Stimulated activated CD4-positive, alpha-beta T cell treated with anti-CD3 and anti-CD28 coated beads, Interleukin-12 subunit alpha, Interleukin-12 subunit beta, amount 100 ng/mL, for 4 hours (primary cell): ENCODE results near the gene KAT2B.

Experiments
- DNase-seq: peaks from one replicate; pipeline ENCODE4 v3.0.0-alpha.2; 2020

Gene KAT2B

DNA sequence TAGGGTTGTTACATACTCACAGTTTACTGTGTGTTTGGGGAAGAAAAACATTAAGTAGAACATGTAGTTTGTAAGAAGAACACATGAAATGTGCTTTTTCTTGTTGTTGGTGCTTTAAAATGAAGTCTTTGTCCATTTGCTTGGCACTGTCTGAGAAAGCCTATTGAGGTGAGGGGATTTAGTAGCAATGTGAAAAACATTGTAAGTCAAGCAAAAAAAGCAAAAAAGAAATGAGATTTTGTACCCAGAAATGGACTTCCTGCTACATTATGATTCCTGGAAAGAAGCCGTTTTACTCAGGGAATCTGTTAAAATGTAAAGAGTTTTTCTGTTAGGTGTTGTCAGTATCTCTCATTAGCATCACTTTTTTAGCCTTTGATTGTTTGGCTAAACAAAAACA is 59.9 kb downstream of the KAT2B start:
- no peak for DNase-seq

DNA sequence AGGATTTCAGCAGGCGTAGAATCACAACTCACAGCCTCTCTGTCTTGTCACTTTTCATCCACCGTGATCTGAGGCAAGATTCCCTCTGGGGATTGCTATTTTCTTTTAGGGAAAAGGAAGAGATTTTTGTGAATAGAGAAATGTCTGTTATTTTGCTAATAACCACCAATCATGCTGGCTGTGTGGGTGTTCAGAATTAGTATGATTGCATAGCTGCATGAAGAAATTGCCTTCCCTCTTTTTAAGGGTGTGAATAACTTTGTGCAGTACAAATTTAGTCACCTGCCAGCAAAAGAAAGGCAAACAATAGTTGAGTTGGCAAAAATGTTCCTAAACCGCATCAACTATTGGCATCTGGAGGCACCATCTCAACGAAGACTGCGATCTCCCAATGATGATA is 60.8 kb downstream of the KAT2B start:
- no peak for DNase-seq

DNA sequence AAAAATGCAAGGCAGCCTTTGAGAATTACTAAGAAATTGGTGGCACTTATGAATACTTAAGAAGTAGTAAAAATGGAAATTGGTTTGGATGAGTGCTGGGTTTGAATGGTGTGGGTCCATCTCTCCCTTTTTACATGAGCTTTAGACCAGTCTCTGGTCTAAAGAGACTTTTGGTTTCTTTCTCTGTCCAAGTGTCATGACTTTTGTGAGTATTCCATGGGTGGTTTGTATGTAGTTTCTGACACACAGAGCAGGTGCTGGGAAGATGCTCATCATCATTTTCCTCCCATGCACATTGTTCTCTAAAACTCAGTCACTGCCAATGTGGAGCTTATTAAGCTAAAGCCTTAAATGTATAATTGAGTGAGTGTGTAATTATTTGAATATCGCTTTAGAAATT is 63.5 kb downstream of the KAT2B start:
- no peak for DNase-seq

DNA sequence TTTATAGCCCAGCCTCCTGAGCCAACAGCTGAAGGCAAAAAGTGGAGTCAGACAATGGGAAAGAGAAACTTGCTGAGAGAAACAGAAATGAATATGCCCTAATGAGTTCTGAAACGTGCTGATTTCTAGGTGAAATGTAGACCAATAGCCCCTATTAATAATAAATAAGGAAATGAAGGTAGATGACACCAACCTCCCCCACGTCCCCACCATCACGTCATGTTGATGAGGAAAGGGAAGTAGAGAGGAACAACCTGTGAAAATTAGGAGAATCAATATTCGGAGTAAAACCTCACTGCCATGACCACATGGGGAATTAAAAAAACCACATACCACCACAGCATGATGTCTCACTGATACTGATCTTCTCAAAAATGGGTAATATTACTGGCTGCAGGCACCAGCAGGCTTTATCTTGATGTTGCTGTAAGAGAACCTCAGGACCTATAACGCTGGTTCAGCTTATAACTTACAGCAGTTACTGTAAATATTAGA is 64.0 kb downstream of the KAT2B start:
- DNase-seq: peak; percentile 20

DNA sequence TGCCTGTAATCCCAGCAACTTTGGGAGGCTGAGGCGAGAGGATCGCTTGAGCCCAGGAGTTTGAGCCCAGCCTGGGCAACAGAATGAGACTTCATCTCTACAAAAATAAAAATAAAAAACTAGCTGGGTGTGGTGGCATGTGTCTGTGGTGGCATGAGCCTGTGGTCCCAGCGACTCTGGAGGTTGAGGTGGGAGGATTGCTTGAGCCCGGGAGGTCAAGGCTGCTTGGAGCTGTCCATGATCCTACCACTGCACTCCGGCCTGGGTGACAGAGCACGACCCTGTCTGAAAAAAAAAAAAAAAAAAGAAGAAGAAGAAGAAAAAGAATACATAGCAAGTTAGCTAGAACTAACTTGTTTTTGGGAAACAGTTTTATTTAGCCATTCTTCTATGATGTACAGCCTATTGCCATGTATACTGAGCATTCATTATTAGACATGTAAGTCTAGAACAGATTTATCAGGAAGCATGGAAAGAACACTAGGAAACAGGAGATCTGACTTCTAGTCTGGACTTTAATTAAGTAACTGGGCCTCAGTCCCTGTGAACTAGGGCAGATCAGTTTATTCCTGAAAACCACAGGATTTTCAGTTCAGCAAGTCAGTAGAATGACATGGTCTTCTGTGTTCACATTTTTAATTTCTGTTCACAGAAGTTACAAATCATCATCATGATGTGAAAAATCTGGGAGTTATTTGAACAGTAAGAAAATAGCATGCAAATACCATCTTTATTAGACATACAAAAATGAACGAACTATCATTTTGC is 65.5 kb downstream of the KAT2B start:
- DNase-seq: no peak

DNA sequence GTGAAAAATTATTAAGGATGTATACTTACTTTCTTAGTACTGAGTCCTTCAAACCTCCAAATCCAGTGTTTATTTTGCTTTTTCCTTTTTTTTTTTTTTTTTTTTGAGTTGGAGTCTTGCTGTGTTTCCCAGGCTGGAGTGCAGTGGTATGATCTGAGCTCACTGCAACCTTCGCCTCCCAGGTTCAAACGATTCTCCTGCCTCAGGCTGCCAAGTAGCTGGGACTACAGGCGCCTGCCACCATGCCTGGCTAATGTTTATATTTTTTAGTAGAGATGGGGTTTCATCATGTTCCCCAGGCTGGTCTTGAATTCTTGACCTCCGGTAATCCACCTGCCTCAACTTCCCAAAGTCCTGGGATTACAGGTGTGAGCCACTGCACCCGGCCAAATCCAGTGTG is 67.5 kb downstream of the KAT2B start:
- no peak for DNase-seq

DNA sequence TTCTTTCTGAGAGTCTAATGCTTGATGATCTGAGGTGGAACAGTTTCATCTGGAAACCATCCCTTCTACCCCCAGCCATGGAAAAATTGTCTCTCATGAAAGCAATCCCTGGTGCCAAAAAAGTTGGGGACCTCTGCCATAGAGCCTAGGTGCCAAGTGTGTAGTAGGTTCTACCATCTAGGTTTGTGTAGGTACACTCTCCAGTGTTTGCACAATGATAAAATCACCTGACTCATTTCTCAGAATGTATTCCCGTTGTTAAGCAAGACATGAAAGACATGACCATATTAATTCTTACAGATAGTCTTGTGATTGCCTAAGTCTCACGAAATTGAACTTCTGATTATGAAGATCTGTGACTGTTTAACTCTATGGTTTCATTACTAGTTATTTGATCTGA is 68.6 kb downstream of the KAT2B start:
- no peak for DNase-seq

DNA sequence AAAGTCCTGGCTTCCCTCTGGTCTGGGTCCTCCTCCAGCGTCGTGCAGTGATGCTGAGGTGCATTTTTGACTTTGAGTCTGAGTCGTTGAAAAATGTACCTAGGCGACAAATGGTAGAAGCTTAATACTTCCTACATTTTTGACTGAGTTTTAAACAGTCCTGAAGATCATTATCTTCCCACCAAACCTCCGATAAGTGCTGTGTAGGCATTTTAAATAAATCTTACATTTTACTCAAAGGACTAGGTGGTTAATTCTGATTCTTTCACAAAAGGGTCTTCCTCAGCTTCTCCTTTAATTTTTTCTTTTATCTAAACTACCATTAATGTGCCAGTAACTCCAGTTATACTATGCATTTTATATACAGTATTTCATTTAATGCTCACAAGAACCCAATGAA is 70.6 kb downstream of the KAT2B start:
- no peak for DNase-seq

DNA sequence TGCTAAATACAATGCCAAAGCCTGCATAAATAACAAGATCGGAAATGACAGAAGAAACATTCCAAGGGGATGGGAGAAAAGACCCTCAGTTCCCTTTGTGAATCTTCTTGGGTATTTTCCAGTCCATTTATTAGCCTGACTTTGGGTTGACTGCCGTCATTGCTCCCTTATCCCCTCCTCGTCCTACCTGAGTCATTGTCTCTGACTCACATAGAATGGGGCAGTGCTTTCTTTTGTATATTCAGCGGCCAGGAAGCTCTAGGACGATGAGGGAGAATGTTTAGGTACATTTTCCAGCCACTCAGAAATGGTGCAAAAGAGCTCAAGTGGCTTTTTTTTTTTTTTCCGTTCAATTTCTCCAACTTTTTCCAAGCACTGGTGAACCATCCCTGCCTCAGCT is 71.6 kb downstream of the KAT2B start:
- no peak for DNase-seq

DNA sequence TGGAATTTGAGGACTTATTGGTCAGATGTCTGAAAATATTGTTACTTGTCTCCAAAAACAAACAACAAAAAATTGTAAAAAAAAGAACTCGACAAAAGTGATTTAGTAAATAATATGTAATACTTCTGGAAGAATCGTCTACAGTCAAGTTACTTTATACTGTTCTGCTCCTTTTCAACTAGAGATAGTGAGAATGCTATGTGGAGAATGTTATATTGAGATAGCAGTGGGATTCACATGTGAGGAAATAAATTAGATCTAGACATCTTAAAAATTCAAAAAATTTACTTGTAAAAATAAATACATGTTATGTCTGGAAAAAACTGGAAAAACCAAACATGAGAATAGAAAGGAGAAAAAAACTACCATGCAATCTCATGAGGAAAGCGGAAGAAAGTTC is 80.8 kb downstream of the KAT2B start:
- DNase-seq: no peak

DNA sequence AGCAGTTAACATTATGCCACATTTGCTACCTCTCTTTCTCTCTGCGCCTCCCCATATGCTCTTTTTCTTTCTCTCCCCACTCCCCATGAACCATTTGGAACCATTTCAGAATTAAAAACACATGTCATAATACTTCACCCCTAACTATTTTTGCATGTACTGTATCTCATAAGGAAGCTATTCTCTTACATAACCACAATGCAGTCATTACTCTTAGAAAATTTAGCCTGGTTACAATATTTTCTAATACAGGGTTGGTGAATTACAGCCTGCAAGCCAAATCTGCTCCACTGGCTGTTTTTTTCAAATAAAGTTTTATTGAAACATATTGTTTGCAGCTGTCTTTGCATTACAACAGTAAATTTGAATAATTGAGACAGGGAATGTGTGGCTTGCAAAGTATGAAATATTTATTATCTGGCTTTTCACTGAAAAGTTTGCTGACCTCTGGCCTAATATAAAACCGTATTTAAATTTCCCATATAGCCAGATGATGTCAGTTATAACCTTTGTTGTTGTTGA is 82.9 kb downstream of the KAT2B start:
- DNase-seq: no peak

DNA sequence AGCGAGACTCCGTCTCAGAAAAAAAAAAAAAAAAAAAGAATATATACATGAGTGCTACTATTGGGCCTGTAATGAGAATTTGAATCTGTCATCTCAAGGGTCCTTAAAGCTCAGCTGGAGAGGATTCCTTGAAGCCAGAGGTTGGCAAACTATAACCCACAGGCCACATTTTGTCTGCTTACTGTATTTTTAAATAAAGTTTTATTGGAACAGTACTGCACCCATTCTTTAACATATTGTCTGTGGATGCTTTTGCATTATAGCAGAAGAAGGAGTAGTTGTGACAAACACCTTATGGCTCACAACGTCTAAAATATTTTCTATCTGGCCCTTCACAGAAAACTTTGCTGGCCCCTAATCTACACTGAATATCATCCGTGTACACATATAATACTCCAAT is 85.0 kb downstream of the KAT2B start:
- DNase-seq: no peak

DNA sequence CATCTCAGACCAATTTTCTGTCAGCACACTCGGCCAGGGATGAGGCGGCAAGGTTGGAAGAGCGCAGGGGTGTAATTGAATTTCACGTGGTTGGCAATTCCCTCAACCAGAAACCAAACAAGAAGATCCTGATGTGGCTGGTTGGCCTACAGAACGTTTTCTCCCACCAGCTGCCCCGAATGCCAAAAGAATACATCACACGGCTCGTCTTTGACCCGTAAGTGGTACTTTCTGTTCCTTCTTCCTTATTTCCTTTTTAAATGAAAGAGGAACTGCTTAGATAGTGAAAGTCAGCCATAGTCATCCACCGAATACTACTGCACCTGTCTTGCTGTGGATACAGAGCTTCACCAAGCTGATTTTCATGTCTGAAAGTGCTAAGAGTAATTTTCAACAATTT is 85.7 kb downstream of the KAT2B start:
- DNase-seq: no peak

DNA sequence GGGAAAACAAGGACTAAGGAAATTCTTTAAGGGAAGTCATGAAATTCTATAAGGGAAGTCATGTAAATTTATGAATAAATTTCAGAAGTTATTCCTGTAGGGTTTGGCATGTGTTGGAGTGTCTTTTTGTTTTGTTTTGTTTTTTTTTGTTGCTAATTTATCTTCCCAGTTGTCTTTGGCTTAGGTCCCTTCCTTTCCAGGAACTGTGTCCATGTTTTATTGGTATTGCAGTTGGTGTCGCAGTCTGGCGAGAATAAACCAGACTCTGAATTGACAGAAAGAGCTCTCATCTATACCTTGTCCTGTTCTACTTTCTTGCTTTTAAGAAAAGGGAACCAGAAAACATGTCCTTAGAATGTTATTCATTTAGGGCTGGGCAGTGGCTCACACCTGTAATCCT is 88.1 kb downstream of the KAT2B start:
- DNase-seq: no peak

DNA sequence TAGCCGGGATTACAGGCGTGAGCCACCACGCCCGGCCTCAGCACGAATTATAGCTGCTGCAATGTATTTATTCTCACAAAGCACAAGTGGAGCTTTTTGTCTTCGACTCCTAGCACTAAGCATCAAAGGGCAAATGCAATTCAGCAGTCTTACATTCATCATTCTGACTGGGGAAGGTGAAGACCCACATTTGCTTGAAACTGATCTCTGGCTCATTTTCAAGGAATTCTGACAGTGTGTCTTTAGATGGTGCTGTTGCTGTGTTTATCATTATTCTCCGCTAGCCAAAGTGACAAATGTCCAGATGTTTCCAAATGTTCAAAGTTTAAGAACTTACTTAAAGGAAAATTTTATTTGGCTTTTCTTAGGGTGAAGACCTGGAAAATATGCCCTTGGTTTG is 89.9 kb downstream of the KAT2B start:
- no peak for DNase-seq

DNA sequence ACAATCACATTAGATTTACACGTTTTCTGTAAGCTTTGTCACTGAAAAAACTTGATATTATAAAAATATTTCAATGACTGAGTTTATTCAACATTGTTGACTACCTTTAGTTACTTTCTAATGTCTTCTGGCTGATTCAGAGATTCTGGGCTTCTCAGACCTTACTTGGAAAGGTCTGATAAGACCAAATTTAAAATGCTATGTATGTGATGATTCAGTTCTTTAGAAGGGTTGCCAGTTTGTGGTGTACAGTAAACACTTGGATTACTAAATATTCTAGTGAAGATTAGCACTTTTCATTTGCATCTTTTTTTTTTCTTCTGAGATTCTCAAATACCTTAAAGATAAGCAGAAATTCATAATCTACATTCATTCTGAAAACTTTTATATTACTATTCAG is 96.0 kb downstream of the KAT2B start:
- DNase-seq: no peak

DNA sequence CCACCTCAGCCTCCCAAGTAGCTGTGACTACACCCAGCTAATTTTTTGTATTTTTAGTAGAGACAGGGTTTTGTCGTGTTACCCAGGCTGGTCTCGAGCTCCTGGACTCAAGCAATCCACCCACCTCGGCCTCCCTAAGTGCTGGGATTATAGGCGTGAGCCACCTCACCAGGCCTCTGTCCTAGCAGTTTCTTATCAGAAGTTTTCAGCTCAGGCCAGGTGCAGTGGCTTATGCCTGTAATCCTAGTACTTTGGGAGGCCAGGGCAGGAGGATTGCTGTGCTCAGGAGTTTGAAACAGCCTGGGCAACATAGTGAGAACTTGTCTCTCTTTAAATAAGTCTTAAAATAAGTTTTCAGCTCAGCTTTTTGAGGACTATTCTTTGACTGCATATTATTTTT is 97.4 kb downstream of the KAT2B start:
- DNase-seq: no peak

DNA sequence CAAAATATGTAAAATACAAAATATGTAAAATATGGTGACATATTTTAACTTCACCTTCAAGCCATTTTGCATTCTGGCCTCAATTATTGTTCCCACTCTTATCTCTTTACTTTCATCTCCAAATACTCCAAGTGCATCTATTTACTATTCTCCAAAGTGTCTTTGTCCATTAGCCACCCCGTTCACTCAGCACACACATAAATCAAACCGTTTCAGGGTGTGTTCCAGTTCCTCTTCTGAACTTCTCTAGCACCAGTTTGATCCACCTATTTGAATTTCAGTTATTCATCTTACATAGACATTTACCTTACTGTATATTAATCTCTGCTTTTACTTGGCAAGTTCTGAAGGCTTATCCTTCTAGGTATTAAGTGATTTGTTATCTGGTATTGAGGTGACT is 100.6 kb downstream of the KAT2B start:
- no peak for DNase-seq

DNA sequence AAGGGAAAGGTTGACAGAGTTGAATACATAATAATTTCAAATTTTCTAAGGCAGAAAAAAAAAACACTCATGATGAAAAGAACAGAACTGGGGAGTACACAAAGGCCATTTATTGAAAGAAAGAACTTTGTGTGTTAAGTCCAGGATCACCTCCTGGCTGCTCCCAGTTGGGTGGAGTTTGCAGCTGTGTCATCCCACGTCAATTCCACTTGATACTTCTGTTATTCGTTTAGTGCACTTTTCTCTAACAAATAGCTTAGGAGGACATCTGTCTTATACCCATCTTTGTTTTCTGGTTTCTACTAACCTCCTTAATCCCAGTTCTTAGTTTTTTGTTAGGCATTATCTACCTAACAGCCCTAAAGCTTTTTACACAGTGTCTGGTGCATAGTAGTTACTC is 101.1 kb downstream of the KAT2B start:
- no peak for DNase-seq

DNA sequence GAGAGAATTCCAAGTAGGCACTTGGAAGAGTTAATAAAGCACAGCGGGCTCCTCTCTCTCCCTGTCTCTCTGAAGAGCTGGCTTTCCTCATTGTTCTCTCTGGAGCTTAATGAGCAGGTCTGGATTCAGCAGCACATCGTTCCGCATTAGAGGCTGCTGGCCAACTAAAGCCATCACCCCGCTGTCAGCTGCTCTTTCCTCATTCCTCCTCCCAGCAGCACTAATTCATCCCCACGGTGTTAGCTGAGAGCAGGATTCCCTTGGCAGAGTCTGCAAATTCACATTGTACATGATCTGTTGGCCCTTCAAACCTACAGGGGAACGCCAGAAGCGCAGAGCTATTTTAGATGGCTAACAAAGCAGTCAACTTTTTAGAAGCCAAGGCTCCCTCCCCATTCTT is 101.6 kb downstream of the KAT2B start:
- no peak for DNase-seq

DNA sequence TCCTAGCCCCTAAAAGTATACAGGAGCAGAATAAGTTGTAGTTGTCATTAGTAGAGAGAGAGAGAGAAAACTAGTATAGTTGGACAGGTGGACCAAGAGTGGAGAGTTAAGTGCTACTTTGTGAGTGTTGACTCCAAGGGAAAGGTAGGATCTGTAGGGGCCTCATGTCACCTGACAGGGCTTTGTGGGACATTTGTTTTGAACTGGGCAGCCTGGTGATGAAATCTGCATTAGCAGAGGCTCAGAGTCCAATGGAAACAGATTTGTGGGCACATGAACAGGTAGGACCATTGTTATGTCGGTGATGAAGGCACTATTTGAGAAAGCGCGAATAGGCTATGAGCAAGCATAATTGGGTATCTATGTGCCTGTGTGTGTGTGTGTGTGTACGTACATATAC is 102.3 kb downstream of the KAT2B start:
- DNase-seq: no peak

DNA sequence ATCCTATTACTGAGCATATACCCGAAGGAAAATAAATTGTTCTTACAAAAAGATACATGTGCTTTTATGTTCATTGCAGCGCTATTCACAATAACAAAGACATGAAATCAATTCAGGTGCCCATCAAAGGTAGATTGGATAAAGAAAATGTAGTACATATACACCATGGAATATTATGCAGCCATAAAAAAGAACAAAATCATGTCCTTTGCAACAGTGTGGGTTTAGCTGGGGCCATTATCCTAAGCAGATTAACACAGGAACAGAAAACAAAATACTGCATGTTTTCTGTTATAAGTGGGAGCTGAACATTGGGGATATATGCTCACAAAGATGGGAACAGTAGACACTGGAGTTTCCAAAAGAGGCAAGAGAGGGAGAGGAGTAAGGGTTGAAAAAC is 103.3 kb downstream of the KAT2B start:
- no peak for DNase-seq

DNA sequence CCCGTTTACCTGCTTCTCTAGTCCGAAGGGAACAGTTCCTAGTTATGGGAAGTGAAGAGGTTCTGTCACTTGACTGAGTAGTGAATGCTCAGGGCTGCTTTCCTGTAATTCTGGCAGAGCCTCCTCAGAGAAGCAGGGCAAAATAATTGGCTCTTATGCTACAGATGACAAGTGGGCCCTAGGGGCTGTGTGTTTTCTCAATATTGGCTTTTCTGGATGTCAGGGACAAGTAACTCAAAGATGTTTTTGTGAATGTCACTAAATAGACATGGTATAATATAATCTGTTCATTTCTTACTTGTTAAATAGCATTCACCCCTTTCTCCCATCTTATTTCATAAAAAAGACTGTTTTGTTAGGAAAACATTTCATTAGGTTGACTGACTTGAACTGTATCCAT is 105.6 kb downstream of the KAT2B start:
- DNase-seq: no peak

DNA sequence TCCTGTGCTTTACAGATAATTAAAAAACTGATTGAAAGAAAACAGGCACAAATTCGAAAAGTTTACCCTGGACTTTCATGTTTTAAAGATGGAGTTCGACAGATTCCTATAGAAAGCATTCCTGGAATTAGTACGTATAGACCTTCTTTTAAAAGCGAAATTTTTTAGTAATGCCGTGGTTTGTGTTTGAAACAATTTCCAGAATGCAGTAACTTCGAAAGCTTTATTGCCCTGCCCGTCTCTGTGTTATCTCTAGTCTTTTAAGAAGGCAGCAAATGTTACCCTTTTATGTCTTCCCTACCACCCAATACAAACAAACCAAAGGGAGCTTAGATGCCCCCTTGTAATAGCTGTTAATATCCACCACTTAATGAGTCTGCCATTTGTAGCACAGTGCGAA is 106.1 kb downstream of the KAT2B start:
- DNase-seq: no peak

DNA sequence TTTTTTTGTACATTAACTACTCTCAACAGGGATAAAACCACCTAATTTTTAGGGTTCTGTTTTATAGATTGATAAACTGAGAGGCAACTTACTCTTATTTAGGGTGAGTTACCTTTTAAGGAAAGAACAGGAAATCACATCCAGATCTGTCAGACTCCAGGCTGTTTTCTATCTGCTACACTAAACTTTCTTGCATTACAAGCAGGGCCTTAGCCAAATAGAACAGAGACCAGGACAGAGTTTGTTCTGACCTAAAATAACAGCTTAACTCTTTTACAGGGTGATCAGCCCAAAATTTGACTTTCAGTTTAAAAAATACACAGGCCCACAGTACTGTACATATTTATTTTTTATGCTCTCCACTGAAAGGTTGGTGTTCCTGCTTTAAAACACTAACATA is 107.1 kb downstream of the KAT2B start:
- DNase-seq: no peak
